ENCODE measurements around the gene CCDC88C. TPM values are rescaled to one million over a fixed set of nuclear protein-coding genes. Genes with fewer than 3 reads are reported as not detected.

Gene CCDC88C
- total RNA-seq, 2 experiments from 2014 or later = 73.7 to 82.8 TPM

Other genes with a start within 250 kb of the CCDC88C start
- gene GPR68, start 173.1 kb downstream of the CCDC88C start, total RNA-seq = 10 to 100 TPM in 1 of 2 experiments, 1 to 10 TPM in 1; 9.4 to 11.2 TPM
- 100 to 1,000 TPM; 105 to 122 TPM for gene PPP4R3A, start 92.5 kb upstream of the CCDC88C start, total RNA-seq

Measured in activated CD4-positive, alpha-beta T cell treated with anti-CD3 and anti-CD28 coated beads for 36 hours (primary cell).